ENCODE results near the gene WWC2. TPM values are rescaled to one million over a fixed set of nuclear protein-coding genes. Genes with fewer than 3 reads are reported as not detected.

WWC2 gene
- total RNA-seq, 1 donor from 2014 or later = 39.6 TPM

DNA sequence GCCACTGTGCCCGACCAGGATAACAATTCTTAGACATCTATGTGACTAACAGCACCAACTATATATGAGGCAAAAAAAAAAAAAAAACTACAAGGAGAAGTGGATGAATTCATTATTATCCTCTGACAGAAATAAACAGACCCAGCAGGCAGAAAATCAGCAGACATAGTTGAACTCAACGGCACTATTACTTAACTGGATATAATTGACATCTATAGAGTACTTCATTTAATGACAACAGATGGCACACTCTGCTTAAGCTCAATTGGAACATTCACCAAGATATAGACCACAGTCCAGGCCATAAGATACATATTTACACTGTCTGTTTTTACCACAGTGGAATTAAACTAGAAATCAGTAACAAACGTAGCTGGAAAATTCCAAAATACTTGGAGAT is 207.8 kb downstream of the WWC2 start:
- Histone ChIP-seq H3K27ac (no peak overlapping the region), H3K79me2 (ENCODE audit: low read depth) (no peaks in the 10 kb centered on the region), H2AFZ (replicated peaks) (no peak overlapping the region), H3K4me2 (no peak overlapping the region), H3K27me3 (no peaks in the 10 kb centered on the region), H4K20me1 (ENCODE audit: low read depth) (no peaks in the 10 kb centered on the region), H3K36me3 (no peaks in the 10 kb centered on the region), H3K4me1 (no peaks in the 10 kb centered on the region), H3K9ac (no peak overlapping the region), H3F3A (ENCODE audit: low read depth) (no peaks in the 10 kb centered on the region), H3K4me3 (no peak overlapping the region), H3K9me3 (ENCODE audit: low read depth) (no peaks in the 10 kb centered on the region)
- TF ChIP-seq EZH2 (IDR thresholded peaks at IDR 0.05) (no peak), EZH2phosphoT487 (IDR thresholded peaks at IDR 0.05) (no peak)
- TF ChIP-seq, protein P1, sequence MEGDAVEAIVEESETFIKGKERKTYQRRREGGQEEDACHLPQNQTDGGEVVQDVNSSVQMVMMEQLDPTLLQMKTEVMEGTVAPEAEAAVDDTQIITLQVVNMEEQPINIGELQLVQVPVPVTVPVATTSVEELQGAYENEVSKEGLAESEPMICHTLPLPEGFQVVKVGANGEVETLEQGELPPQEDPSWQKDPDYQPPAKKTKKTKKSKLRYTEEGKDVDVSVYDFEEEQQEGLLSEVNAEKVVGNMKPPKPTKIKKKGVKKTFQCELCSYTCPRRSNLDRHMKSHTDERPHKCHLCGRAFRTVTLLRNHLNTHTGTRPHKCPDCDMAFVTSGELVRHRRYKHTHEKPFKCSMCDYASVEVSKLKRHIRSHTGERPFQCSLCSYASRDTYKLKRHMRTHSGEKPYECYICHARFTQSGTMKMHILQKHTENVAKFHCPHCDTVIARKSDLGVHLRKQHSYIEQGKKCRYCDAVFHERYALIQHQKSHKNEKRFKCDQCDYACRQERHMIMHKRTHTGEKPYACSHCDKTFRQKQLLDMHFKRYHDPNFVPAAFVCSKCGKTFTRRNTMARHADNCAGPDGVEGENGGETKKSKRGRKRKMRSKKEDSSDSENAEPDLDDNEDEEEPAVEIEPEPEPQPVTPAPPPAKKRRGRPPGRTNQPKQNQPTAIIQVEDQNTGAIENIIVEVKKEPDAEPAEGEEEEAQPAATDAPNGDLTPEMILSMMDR (IDR thresholded peaks at IDR 0.05) = no peak
- Mint-ChIP-seq H3K27me3 (ENCODE audit: insufficient read depth, low read depth) (no peaks in the 10 kb centered on the region), H3K4me3 (no peak overlapping the region), H3K36me3 (peaks cover 20% of the 10 kb centered on the region), H3K9me3 (no peaks in the 10 kb centered on the region), H3K4me1 (no peaks in the 10 kb centered on the region), H3K27ac (no peak overlapping the region)
- DNase-seq (ENCODE audit: low spot score) = no peak

DNA sequence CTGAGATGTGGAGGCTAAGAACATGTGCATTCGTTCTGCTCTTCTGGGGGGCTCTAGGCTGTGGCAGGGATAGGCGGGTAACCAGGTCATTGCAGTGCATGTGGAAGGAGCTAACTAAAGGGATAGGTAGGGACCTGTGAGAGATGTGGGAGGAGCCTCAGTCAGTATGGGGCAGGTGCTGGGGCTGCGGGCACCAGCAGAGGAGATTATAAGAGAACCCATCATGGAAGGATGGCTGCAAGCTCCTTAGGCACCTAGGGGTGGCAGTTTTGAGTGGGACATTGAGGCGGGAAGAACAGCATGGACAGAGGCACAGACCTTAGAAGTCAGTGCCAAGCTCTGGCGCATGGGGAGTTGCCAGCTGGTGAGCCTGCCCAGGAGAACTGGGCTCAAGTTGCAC is 213.8 kb downstream of the WWC2 start:
- H3K79me2 ChIP-seq (ENCODE audit: low read depth) = no peaks in the 10 kb centered on the region
- no peaks in the 10 kb centered on the region for H3K27me3 ChIP-seq
- H3K4me2 ChIP-seq = no peak overlapping the region
- Mint-ChIP-seq H3K27ac (peak overlapping the region; percentile 15), H3K27me3 (ENCODE audit: insufficient read depth, low read depth) (peaks cover 5% of the 10 kb centered on the region), H3K4me1 (no peaks in the 10 kb centered on the region), H3K4me3 (no peak overlapping the region), H3K9me3 (no peaks in the 10 kb centered on the region), H3K36me3 (peaks cover 24% of the 10 kb centered on the region)
- H3F3A ChIP-seq (ENCODE audit: low read depth) = no peaks in the 10 kb centered on the region
- H3K27ac ChIP-seq = no peak overlapping the region
- H2AFZ ChIP-seq (replicated peaks) = no peak overlapping the region
- no peak overlapping the region for H3K9ac ChIP-seq
- DNase-seq (ENCODE audit: low spot score) = no peak
- no peaks in the 10 kb centered on the region for H4K20me1 ChIP-seq (ENCODE audit: low read depth)
- H3K4me3 ChIP-seq = no peak overlapping the region
- no peaks in the 10 kb centered on the region for H3K9me3 ChIP-seq (ENCODE audit: low read depth)
- TF ChIP-seq EZH2phosphoT487 (IDR thresholded peaks at IDR 0.05) = no peak
- no peak for TF ChIP-seq EZH2 (IDR thresholded peaks at IDR 0.05)
- TF ChIP-seq, protein P1 (IDR thresholded peaks at IDR 0.05) = no peak
- no peaks in the 10 kb centered on the region for H3K36me3 ChIP-seq
- no peaks in the 10 kb centered on the region for H3K4me1 ChIP-seq

DNA sequence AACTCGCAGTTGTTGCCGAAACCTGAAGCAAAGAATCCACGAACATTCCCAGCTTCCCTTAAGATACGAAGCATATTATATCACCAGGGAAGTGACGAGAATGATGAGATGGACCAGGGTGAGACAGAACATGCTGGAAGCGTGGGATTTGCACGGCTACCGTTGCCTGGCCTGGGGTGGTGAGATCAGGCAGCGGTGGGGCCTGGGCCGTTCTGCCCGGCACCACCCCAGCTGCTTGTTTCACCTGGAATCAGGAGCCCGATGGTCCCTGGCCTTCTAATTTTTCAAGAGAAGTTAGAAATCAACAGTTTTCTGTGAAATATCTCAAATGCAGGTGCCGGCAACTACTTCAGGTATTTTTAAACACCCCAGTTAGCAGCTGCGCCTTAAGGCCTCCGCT is 215.3 kb downstream of the WWC2 start:
- DNase-seq (ENCODE audit: low spot score) = no peak
- H3K4me1 Mint-ChIP-seq = no peaks in the 10 kb centered on the region
- H3K4me3 ChIP-seq = no peak overlapping the region
- no peaks in the 10 kb centered on the region for H3K79me2 ChIP-seq (ENCODE audit: low read depth)
- peaks cover 5% of the 10 kb centered on the region for H3K27me3 Mint-ChIP-seq (ENCODE audit: insufficient read depth, low read depth)
- H3K4me2 ChIP-seq = no peak overlapping the region
- no peaks in the 10 kb centered on the region for H3K4me1 ChIP-seq
- peaks cover 20% of the 10 kb centered on the region for H3K36me3 Mint-ChIP-seq
- no peak overlapping the region for H3K27ac Mint-ChIP-seq
- no peak overlapping the region for H3K9ac ChIP-seq
- no peaks in the 10 kb centered on the region for H3K36me3 ChIP-seq
- H2AFZ ChIP-seq (replicated peaks) = no peak overlapping the region
- no peaks in the 10 kb centered on the region for H3F3A ChIP-seq (ENCODE audit: low read depth)
- no peaks in the 10 kb centered on the region for H3K9me3 Mint-ChIP-seq
- no peaks in the 10 kb centered on the region for H3K27me3 ChIP-seq
- H4K20me1 ChIP-seq (ENCODE audit: low read depth) = no peaks in the 10 kb centered on the region
- no peak for TF ChIP-seq EZH2 (IDR thresholded peaks at IDR 0.05)
- TF ChIP-seq EZH2phosphoT487 (IDR thresholded peaks at IDR 0.05) = no peak
- TF ChIP-seq, protein P1 (IDR thresholded peaks at IDR 0.05) = no peak
- H3K4me3 Mint-ChIP-seq = no peak overlapping the region
- no peak overlapping the region for H3K27ac ChIP-seq
- H3K9me3 ChIP-seq (ENCODE audit: low read depth) = no peaks in the 10 kb centered on the region
